ENCODE data around the gene DDX6.

Gene DDX6

DNA sequence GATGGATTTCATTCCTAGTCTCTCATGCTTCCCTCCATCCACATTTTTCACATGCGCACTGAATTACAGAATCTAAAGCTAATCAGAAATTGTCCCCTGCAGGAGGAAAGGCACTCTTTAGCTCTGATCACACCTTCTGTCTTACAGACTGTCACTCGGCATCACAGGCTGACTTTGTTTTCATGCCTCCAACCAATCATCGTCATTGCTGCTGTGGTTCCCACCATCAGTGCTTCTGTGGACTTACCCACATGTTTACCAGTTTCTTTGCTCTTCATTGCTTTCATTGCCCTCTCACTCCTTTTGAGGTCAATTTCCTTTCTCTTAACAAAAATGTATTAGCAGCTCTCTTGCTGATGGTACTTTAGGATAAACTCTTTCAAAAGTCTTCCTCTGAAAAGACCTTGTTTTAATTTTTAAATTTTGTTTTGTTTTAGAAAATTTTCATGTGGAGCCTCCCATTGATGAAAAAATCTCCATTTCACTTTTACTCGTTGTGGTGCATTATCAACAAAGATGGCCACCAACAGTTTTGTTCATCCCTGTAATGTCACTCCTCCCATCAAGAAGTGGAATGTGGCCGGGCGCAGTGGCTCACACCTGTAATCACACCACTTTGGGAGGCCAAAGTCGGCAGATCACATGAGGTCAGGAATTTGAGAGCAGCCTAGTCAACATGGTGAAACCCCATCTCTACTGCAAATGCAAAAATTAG is 91.3 kb downstream of the DDX6 start:
- DNase-seq (ENCODE audit: low read depth in 2 of 2) = peak; percentile 30 to 38

Measured in activated CD8-positive, alpha-beta memory T cell treated with anti-CD3 and anti-CD28 coated beads for 4 hours (primary cell).